ENCODE measurements around the gene NETO1. TPM values are rescaled to one million over a fixed set of nuclear protein-coding genes. Genes with fewer than 3 reads are reported as not detected.

The NETO1 gene
- polyA plus RNA-seq, 4 donors = 0.94 to 1.1 (median 1.0) TPM

GRCh38 chr18:72738136-72738535 lies 129.7 kb downstream of the NETO1 start:
- no peak for DNase-seq (ENCODE audit: low read depth in 4 of 4, low spot score in 3 of 4)

- no peak for DNase-seq (ENCODE audit: low read depth in 4 of 4, low spot score in 3 of 4)
Measured at GRCh38 chr18:72727776-72728175, 140.0 kb downstream of the NETO1 start.

DNA sequence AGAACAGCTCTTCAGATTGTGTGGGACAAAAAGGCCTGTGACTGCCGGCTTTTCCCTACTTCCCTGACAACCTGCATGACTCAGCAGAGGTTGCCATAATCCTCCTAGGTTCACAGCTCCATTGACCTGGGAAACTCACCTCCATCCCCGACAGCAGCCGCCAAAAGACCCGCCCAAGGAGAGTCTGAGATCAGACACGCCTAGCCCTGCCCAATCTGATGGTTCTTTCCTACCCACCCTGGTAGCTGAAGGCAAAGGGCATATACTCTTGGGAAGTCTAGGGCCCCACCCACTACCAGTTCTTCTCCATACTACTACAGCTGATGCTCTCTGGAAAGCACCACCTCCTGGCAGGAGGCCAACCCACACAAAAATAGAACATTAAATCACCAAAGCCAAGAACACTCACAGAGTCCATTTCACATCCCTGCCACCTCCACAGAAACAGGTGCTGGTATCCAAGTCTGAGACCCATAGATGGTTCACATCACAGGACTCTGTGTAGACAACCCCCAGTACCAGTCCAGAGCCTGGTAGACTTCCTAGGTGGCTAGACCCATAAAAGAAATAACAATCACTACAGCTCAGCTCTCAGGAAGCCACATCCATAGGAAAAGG lies 140.6 kb downstream of the NETO1 start:
- DNase-seq (ENCODE audit: low read depth in 4 of 4, low spot score in 3 of 4) = no peak

- DNase-seq (ENCODE audit: low read depth in 4 of 4, low spot score in 3 of 4) = no peak
Measured at GRCh38 chr18:72726201-72726600, 141.6 kb downstream of the NETO1 start.

DNA sequence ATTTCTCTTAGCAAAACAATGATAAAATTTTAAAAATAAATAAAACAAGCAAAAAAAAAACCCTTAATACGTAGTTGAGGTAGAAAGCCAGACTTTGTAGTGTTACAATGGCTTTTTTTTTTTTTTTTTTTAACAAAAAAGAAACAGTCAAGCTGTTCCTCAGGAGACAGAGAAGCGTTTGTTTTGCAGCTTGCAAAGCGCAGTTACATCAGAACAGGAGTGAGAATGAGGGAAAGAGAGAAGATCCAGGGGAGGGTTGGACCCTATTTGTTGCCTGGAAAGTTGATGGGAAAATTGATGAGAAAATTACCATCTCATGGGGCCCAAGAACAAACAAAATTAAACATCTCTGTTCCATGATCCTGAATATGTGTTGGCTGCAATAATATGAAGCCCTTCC lies 146.5 kb downstream of the NETO1 start:
- no peak for DNase-seq (ENCODE audit: low read depth in 4 of 4, low spot score in 3 of 4)

DNA sequence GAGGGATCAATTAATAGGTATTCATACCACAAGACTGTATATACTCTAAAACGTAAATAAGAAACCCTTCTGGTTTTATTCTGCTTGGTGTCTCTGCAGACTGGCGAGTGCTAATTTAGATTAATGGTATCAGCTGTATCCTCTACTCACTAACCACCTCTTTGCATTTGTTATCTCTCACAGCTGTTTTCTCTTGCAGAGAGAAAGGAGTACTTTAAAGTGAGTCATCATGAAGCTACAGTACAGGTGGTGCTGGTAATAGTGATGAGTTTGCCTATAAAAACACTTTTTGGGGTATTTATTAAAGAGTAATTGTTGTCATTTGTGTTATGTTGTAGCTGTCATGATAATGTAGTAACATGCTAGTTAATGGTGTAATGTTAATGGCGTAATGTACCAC lies 147.7 kb downstream of the NETO1 start:
- DNase-seq (ENCODE audit: low read depth in 4 of 4, low spot score in 3 of 4) = no peak

GRCh38 chr18:72704202-72704601 lies 163.6 kb downstream of the NETO1 start:
- DNase-seq (ENCODE audit: low read depth in 4 of 4, low spot score in 3 of 4) = no peak

- no peak for DNase-seq (ENCODE audit: low read depth in 4 of 4, low spot score in 3 of 4)
Measured at GRCh38 chr18:72700961-72701710, 166.7 kb downstream of the NETO1 start.

GRCh38 chr18:72697706-72698105 lies 170.1 kb downstream of the NETO1 start:
- no peak for DNase-seq (ENCODE audit: low read depth in 4 of 4, low spot score in 3 of 4)

- no peak for DNase-seq (ENCODE audit: low read depth in 4 of 4, low spot score in 3 of 4)
Measured at GRCh38 chr18:72692595-72692994, 175.2 kb downstream of the NETO1 start.

Measured in left renal pelvis (tissue), 4 donors.